Stimulated activated naive CD8-positive, alpha-beta T cell treated with anti-CD3 and anti-CD28 coated beads, Interleukin-15, Interleukin-2, amounts not matched to agents 100 ng/mL and 50 ng/mL, for 24 hours (primary cell): ENCODE data around the gene ARID5B.
A peak's percentile ranks its signal among the peaks of the same experiment; 100 is the strongest.

ENCODE experiments used
- H3K27ac Mint-ChIP-seq: one replicate; pipeline ENCODE4 v1.8.0; 2021; ENCODE audit warnings: mild to moderate bottlenecking, mixed read lengths
- H3K27me3 Mint-ChIP-seq: one replicate; pipeline ENCODE4 v1.8.0; 2021; ENCODE audit warnings: mixed read lengths
- H3K36me3 Mint-ChIP-seq: one replicate; pipeline ENCODE4 v1.8.0; 2021; ENCODE audit warnings: low read depth, mixed read lengths
- H3K4me1 Mint-ChIP-seq: one replicate; pipeline ENCODE4 v1.8.0; 2021; ENCODE audit warnings: low read depth, mixed read lengths
- H3K4me3 Mint-ChIP-seq: one replicate; pipeline ENCODE4 v1.8.0; 2021; ENCODE audit warnings: mild to moderate bottlenecking, mixed read lengths
- H3K9me3 Mint-ChIP-seq: one replicate; pipeline ENCODE4 v1.8.0; 2021; ENCODE audit warnings: mixed read lengths

Gene ARID5B

GRCh38 chr10:62095181-62096122 lies 194.0 kb downstream of the ARID5B start:
- Mint-ChIP-seq H3K27ac (no peak overlapping the region), H3K9me3 (peaks cover 6% of the 10 kb centered on the region), H3K27me3 (no peaks in the 10 kb centered on the region), H3K4me1 (peaks cover 19% of the 10 kb centered on the region), H3K36me3 (peaks cover 68% of the 10 kb centered on the region), H3K4me3 (no peak overlapping the region)

DNA sequence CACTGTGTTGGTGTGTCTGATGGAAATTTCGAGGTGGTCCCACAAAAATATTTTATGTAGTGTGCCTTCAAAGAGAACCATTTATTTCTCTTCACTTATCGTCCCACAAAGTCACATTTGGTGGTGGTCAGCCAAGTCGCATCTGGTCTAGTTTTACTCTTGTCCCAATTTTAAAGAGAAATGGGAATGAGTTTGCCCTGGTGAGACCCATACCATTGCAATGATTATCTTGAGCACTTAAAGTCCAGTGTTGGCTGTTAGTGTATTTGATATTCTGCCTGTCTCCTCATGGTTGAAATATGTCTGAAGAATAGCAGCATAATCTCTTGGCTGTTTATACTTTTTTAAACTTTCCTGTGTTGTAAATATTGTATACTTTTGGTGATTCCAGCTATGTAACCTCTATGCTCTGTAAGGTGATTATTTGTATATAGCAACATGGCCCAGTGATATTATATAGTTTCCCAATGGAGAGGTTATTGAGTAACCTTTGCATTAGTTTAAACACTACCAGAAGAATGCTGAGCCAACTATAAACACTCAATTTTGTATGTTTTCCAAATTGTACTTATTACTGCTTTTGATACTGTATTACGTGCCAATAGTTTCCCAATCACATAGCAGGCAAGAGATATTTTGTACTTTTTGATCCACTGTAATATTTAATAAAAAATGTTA lies 194.9 kb downstream of the ARID5B start:
- Mint-ChIP-seq H3K27ac (no peak overlapping the region), H3K4me1 (peaks cover 19% of the 10 kb centered on the region), H3K36me3 (peaks cover 58% of the 10 kb centered on the region)

DNA sequence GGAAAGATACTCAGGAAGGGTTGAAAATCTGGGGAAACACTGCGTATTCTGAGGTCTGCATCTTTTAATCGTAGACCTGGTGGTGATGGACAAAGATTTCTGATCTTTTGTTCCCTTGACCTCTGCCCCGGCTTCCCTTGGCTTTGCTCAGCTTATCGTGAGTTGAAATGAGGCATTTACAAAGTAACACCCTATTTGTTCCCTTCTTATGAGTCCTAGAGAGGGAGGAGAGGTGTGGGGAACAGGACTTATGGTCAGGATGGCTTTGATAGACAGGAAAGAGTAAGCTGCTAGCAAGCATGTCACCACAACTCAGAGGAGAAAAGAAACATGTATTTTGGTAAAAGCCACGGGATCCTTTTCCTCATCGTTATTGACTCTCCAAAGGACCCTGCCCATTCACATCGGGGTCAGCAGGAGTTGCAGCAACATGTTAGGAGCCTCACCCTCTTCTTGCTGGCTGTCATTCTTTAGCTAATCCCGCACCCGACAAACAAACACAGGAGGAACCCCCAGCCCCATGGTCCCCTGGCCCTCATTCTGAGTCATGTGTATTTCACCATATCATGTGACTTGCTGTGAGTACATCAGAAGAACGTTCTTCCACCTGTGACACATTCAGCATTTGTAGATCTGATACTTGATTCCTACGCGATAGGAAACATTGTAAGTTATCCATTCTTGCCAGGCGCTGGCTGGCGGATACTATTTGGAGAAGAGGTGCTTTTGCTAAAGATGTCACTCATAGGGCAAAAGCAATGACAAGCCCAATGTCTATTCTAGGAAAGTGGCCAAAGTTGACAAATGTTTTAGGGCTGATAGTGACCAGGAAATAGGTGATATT lies 197.0 kb downstream of the ARID5B start:
- Mint-ChIP-seq H3K4me1 (peaks cover 19% of the 10 kb centered on the region), H3K27ac (peak overlapping the region; percentile 36), H3K4me3 (no peak overlapping the region), H3K27me3 (no peaks in the 10 kb centered on the region), H3K36me3 (peaks cover 38% of the 10 kb centered on the region), H3K9me3 (peaks cover 6% of the 10 kb centered on the region)

More for the DNA sequence above, 194.9 kb downstream of the ARID5B start:
- H3K4me3 Mint-ChIP-seq: no peak overlapping the region
- H3K9me3 Mint-ChIP-seq: peaks cover 6% of the 10 kb centered on the region
- no peaks in the 10 kb centered on the region for H3K27me3 Mint-ChIP-seq

DNA sequence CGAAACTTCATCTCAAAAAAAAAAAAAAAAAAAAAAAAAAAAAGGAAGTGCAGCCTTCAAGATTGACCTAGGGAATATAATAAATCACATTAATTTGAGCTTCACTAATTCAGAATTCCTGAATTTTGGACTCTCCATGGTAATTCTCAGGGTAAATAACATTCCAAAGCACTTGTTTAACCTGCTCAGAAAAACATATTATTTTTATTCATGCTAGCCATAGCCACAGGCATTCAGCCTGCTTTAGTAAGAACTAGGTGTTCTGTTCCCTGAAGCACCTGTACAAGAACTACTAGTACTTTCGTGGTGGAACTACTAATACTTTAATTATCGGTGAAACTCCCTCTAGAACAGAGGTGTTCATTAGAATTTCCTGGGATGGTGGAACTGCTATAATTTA lies 197.8 kb downstream of the ARID5B start:
- peaks cover 6% of the 10 kb centered on the region for H3K9me3 Mint-ChIP-seq
- H3K27ac Mint-ChIP-seq: no peak overlapping the region
- no peaks in the 10 kb centered on the region for H3K27me3 Mint-ChIP-seq
- peaks cover 23% of the 10 kb centered on the region for H3K4me1 Mint-ChIP-seq
- H3K4me3 Mint-ChIP-seq: no peak overlapping the region
- peaks cover 30% of the 10 kb centered on the region for H3K36me3 Mint-ChIP-seq

DNA sequence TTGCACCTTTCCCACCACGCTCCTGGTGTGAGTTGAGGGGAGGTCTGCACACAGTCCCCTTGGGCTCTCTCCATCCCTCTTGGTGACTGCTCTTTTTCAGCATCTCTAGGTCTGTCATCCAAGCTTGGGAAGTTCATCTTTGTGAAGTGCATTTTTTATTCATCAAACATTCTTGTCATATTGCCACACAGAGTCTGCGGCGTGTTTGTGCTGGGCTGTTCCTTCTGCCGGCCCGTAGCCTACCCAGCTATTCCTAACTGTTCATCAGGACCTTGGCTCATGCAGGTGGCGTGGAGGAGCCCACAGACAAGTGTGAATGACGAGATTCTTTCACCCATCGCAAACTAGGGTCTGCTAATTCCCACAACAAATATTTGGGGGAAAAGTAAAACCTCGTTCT lies 202.4 kb downstream of the ARID5B start:
- Mint-ChIP-seq H3K4me3 (no peak overlapping the region), H3K27ac (no peak overlapping the region), H3K4me1 (peaks cover 30% of the 10 kb centered on the region)

DNA sequence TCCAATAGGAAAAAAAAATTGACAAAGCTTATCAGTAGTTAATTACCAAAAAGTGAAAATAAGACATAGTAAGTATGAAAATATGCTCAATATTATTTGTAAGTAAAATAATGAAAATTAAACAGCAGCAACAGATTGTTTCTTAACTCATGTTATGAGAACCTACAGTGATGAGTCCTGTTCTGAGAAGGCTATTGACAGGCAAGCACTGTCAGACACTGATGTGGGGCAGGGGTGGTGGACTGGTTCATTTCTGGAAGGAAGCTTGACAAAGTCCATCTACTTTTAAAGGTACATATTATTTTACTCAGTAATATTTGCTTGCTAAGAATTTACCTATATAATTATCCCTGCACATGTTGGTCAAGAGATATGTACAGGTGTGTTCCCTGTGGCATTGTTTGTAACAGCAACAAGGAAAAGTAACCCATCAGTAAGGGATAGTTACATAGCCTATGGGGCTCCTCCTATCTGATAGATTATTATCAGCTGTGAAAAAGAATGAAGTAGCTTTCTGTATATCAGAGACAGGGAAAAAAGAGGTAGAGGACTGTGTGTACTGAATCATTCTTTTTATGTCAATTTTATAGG lies 205.5 kb downstream of the ARID5B start:
- Mint-ChIP-seq H3K36me3 (no peaks in the 10 kb centered on the region), H3K4me1 (peaks cover 54% of the 10 kb centered on the region), H3K27ac (no peak overlapping the region), H3K9me3 (no peaks in the 10 kb centered on the region), H3K27me3 (no peaks in the 10 kb centered on the region), H3K4me3 (no peak overlapping the region)

More for the DNA sequence above, 202.4 kb downstream of the ARID5B start:
- Mint-ChIP-seq H3K27me3 (no peaks in the 10 kb centered on the region), H3K36me3 (no peaks in the 10 kb centered on the region), H3K9me3 (no peaks in the 10 kb centered on the region)

- H3K4me1 Mint-ChIP-seq: peaks cover 55% of the 10 kb centered on the region
Measured at GRCh38 chr10:62108759-62109586, 207.5 kb downstream of the ARID5B start.

DNA sequence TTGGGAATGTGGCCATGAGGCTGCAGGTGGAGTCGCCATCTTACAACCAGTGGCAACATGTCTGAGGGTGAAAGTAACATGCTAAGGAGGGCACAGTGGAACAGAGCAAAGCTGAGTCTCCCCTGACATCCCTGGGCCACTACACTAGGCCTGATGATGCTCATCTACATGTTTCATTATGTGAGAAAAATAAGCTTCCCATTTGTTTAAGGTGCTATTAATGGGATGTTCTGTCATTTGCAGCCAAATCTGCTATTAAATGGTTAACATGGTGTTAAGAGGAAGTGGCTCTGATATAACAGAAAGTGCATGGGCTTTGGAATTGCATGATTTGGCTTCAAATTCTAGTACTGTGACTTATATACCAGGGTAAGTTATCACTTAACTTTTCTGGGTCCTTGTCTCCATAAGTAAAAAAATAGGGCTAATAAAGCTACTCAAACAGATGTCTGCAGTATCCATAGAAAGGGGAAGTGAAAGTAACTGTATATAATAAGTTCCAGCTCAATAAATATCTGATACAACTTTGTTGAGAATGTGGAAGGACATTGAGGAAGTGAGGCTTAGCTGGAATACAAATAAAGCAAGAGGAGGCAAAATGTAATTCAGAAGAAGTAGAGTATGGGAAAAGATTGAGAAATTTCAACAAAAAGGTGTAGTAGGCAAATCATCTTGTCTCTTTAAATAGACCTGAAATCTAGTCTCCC lies 208.2 kb downstream of the ARID5B start:
- H3K4me3 Mint-ChIP-seq: no peak overlapping the region
- peak overlapping the region; percentile 74 for H3K27ac Mint-ChIP-seq
- no peaks in the 10 kb centered on the region for H3K27me3 Mint-ChIP-seq
- no peaks in the 10 kb centered on the region for H3K9me3 Mint-ChIP-seq
- H3K36me3 Mint-ChIP-seq: no peaks in the 10 kb centered on the region
- H3K4me1 Mint-ChIP-seq: peaks cover 54% of the 10 kb centered on the region

More at GRCh38 chr10:62108759-62109586, 207.5 kb downstream of the ARID5B start:
- Mint-ChIP-seq H3K4me3 (no peak overlapping the region), H3K36me3 (no peaks in the 10 kb centered on the region), H3K27ac (peak overlapping the region; percentile 34), H3K27me3 (no peaks in the 10 kb centered on the region), H3K9me3 (no peaks in the 10 kb centered on the region)

- Mint-ChIP-seq H3K36me3 (no peaks in the 10 kb centered on the region), H3K27ac (no peak overlapping the region)
Measured at GRCh38 chr10:62112300-62112699, 210.8 kb downstream of the ARID5B start.

DNA sequence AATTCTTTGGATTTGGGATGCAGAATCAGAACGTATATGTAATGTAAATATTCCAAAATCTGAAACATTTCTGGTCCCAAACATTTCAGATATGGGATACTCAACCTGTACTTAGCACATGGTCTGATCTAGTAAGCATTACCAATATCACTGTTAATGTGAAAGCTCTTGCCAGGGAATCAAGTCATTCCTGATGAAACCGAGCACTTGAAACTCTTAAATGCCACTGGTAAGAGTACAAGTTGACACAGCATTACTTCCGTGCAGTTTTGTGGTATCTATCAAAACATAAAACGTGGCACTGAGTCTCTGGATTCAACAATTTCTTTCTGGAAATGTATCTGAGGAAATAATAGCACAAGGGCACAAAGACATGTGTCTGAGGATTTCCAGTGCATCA lies 211.5 kb downstream of the ARID5B start:
- Mint-ChIP-seq H3K4me1 (peaks cover 35% of the 10 kb centered on the region), H3K36me3 (no peaks in the 10 kb centered on the region), H3K27me3 (no peaks in the 10 kb centered on the region), H3K9me3 (no peaks in the 10 kb centered on the region), H3K27ac (no peak overlapping the region), H3K4me3 (no peak overlapping the region)

More at GRCh38 chr10:62112300-62112699, 210.8 kb downstream of the ARID5B start:
- no peaks in the 10 kb centered on the region for H3K27me3 Mint-ChIP-seq
- peaks cover 37% of the 10 kb centered on the region for H3K4me1 Mint-ChIP-seq
- no peak overlapping the region for H3K4me3 Mint-ChIP-seq
- no peaks in the 10 kb centered on the region for H3K9me3 Mint-ChIP-seq

DNA sequence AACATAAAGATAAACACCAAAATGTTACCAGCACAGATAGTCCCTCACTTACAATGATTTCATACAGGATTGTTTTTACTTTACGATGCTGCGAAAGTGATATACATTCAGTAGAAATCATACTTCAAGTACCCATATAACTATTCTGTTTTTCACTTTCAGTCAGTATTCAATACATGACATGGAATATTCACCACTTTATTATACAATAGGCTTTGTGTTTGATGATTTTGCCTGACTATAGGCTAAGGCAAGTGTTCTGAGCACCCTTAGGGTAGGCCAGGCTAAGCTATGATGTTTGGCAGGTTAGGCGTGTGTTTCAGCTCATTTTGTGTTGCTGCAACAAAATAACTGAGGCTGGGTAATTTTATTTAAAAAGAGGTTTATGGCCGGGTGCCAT lies 212.2 kb downstream of the ARID5B start:
- no peak overlapping the region for H3K27ac Mint-ChIP-seq
- no peaks in the 10 kb centered on the region for H3K9me3 Mint-ChIP-seq
- H3K4me1 Mint-ChIP-seq: peaks cover 31% of the 10 kb centered on the region
- no peaks in the 10 kb centered on the region for H3K36me3 Mint-ChIP-seq
- no peaks in the 10 kb centered on the region for H3K27me3 Mint-ChIP-seq
- H3K4me3 Mint-ChIP-seq: no peak overlapping the region

DNA sequence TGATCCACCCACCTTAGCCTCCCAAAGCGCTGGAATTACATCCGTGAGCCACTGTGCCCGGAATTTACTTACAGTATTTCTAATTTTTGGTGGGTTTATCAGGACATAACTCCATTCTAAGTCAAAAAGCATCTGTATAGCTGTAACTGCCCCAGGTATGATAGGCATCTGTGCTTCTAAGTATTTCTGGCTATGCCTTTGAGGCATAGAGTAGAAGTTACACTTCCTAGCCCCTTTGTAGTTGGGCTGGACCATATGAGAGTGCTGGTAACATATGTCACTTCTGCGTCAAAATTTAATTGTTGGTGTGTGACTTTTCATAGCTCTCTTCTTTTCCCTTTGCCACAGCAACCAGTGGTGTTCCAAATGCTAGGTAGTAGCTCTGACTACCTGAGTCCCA lies 213.8 kb downstream of the ARID5B start:
- Mint-ChIP-seq H3K9me3 (no peaks in the 10 kb centered on the region), H3K4me1 (peaks cover 20% of the 10 kb centered on the region), H3K36me3 (no peaks in the 10 kb centered on the region), H3K27me3 (no peaks in the 10 kb centered on the region), H3K27ac (no peak overlapping the region), H3K4me3 (no peak overlapping the region)

GRCh38 chr10:62115842-62116241 lies 214.3 kb downstream of the ARID5B start:
- Mint-ChIP-seq H3K36me3 (no peaks in the 10 kb centered on the region), H3K27me3 (no peaks in the 10 kb centered on the region), H3K4me3 (no peak overlapping the region), H3K4me1 (peaks cover 17% of the 10 kb centered on the region), H3K27ac (no peak overlapping the region), H3K9me3 (no peaks in the 10 kb centered on the region)
